Keratinocyte (primary cell): ENCODE data around the gene TRPC4AP. TPM values are rescaled to one million over a fixed set of nuclear protein-coding genes. Genes with fewer than 3 reads are reported as not detected.

Experiments used
- DNase-seq: peaks from one replicate; pipeline ENCODE4 v3.0.0-alpha.2; 2011; ENCODE audit warnings: low read depth, missing footprints, low spot score
- FAIRE-seq: peaks from 2 replicates; lab custom pipeline; 2011; peaks lifted over from hg19 to GRCh38; lab: Jason Lieb, UNC
- H2AFZ ChIP-seq: 2 replicates; pipeline ENCODE4 v1.6.0; 2012; ENCODE audit warnings: low read length, control low read depth, inconsistent platforms; ENCODE audit not compliant: control insufficient read depth
- H3K27ac ChIP-seq: 2 replicates; pipeline ENCODE4 v1.5.1; 2011; ENCODE audit warnings: low read length; ENCODE audit not compliant: control insufficient read depth, insufficient read depth
- H3K27me3 ChIP-seq: 3 replicates; pipeline ENCODE4 v1.6.0; 2011; ENCODE audit warnings: low read length; ENCODE audit not compliant: control insufficient read depth, insufficient read depth; ENCODE audit errors: extremely low read depth
- H3K36me3 ChIP-seq, 2 experiments: 2 replicates in 1 of 2; 3 replicates in 1 of 2; pipeline ENCODE4 v1.5.1; 2011; ENCODE audit warnings: low read length in 2 of 2, mild to moderate bottlenecking in 1 of 2; ENCODE audit not compliant: control insufficient read depth in 2 of 2, insufficient read depth in 2 of 2; ENCODE audit errors: extremely low read depth in 1 of 2
- H3K4me1 ChIP-seq: 3 replicates; pipeline ENCODE4 v1.5.1; 2011; ENCODE audit warnings: low read length; ENCODE audit not compliant: control insufficient read depth, insufficient read depth; ENCODE audit errors: extremely low read depth
- H3K4me2 ChIP-seq: 3 replicates; pipeline ENCODE4 v1.6.0; 2011; ENCODE audit warnings: low read depth, low read length; ENCODE audit not compliant: control insufficient read depth, insufficient read depth; ENCODE audit errors: extremely low read depth
- H3K4me3 ChIP-seq, 3 experiments: fragments of 200-600 bp in 1 of 3; sonication (generic) in 1 of 3; 2 replicates in 2 of 3; 3 replicates in 1 of 3; pipeline ENCODE4 v1.5.1; 2011 to 2016; ENCODE audit warnings: low read length in 3 of 3, mild to moderate bottlenecking in 3 of 3, control low read depth in 2 of 3, inconsistent platforms in 1 of 3, low read depth in 1 of 3, mixed read lengths in 1 of 3, mixed run types in 1 of 3, moderate library complexity in 1 of 3; ENCODE audit not compliant: control insufficient read depth in 2 of 3, insufficient read depth in 2 of 3; ENCODE audit errors: extremely low read depth in 1 of 3
- H3K79me2 ChIP-seq: 2 replicates; pipeline ENCODE4 v1.6.0; 2012; ENCODE audit warnings: low read length; ENCODE audit not compliant: control insufficient read depth, insufficient read depth
- H3K9ac ChIP-seq: 3 replicates; pipeline ENCODE4 v1.6.0; 2011; ENCODE audit warnings: low read length; ENCODE audit not compliant: control insufficient read depth, insufficient read depth; ENCODE audit errors: extremely low read depth
- H3K9me1 ChIP-seq: 3 replicates; pipeline ENCODE4 v1.6.0; 2011; ENCODE audit warnings: low read length; ENCODE audit not compliant: control insufficient read depth, insufficient read depth; ENCODE audit errors: extremely low read depth
- H3K9me3 ChIP-seq: 2 replicates; pipeline ENCODE4 v1.5.1; 2012; ENCODE audit warnings: low read depth, low read length; ENCODE audit not compliant: control insufficient read depth
- H4K20me1 ChIP-seq: 3 replicates; pipeline ENCODE4 v1.6.0; 2011; ENCODE audit warnings: low read length; ENCODE audit not compliant: control insufficient read depth, insufficient read depth; ENCODE audit errors: extremely low read depth
- EZH2 ChIP-seq: IDR thresholded peaks from one replicate; pipeline ENCODE4 v1.6.1; 2012; ENCODE audit warnings: inconsistent platforms, mild to moderate bottlenecking, low read length, moderate library complexity
- dilution Hi-C: fragments of 300-500 bp; cut with MboI; formaldehyde crosslinking; loops from one replicate; pipeline ENCODE4 v1.7.0; 2020; ENCODE audit warnings: low sequenced_read_pairs; ENCODE audit not compliant: extremely low pct_ligation_motif_present
- polyA plus RNA-seq, 5 experiments: library from polyadenylated mRNA; depleted of rRNA in 3 of 5; stranded (reverse) in 3 of 5; stranded (forward) in 1 of 5; unstranded in 1 of 5; fragments of >200 nt; gene quantifications; 1 replicate in 1 of 5; 2 replicates in 3 of 5; 3 replicates in 1 of 5; pipeline versions ENCODE4 v1.2.1 to v1.2.3, GENCODE V29; 2011 to 2012; ENCODE audit warnings: missing spikeins in 2 of 5, low read depth in 1 of 5, low replicate concordance in 1 of 5
- TF ChIP-seq, protein P1 (sequence below), 3 experiments: IDR thresholded peaks in 1 of 3; conservative IDR thresholded peaks in 1 of 3; optimal IDR thresholded peaks in 1 of 3; 2 replicates in 2 of 3; 3 replicates in 1 of 3; pipeline versions ENCODE3 to v1.5.1; 2011; ENCODE audit warnings: low read length in 3 of 3, mild to moderate bottlenecking in 3 of 3, moderate library complexity in 2 of 3, control low read depth in 1 of 3, inconsistent platforms in 1 of 3; ENCODE audit not compliant: insufficient read depth in 2 of 3; ENCODE audit errors: extremely low read depth in 1 of 3

TRPC4AP gene
- polyA plus RNA-seq, 1 donor (not counting 4 experiments of a cell fraction or from before 2014, with no cell fraction given): 53.9 TPM

DNA sequence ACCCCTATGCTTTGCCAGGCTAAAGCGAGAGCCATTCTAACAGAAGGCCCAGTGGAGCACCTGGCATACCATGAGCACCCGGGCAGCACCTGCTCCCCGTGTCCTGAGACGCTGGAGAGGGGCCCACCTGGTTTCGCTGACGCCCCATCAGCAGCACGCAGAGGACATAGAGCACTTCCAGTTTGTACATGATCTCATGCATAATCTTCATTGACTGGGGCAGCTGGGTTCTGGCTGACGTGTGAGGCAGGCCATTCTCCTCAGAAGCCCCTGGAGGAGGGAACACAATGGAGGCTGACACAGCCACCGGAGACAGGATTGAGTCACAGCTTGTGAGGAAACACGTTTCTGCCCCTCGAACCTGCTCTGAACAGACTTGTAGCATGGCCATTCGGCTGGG lies 71.5 kb downstream of the TRPC4AP start:
- TF ChIP-seq, protein P1, sequence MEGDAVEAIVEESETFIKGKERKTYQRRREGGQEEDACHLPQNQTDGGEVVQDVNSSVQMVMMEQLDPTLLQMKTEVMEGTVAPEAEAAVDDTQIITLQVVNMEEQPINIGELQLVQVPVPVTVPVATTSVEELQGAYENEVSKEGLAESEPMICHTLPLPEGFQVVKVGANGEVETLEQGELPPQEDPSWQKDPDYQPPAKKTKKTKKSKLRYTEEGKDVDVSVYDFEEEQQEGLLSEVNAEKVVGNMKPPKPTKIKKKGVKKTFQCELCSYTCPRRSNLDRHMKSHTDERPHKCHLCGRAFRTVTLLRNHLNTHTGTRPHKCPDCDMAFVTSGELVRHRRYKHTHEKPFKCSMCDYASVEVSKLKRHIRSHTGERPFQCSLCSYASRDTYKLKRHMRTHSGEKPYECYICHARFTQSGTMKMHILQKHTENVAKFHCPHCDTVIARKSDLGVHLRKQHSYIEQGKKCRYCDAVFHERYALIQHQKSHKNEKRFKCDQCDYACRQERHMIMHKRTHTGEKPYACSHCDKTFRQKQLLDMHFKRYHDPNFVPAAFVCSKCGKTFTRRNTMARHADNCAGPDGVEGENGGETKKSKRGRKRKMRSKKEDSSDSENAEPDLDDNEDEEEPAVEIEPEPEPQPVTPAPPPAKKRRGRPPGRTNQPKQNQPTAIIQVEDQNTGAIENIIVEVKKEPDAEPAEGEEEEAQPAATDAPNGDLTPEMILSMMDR (optimal IDR thresholded peaks at IDR 0.05 in 1 of 3, IDR thresholded peaks at IDR 0.05 in 1 of 3, conservative IDR thresholded peaks at IDR 0.05 in 1 of 3; ENCODE audit: extremely low read depth in 1 of 3, insufficient read depth in 2 of 3, low read length in 3 of 3): no peak
- TF ChIP-seq EZH2: no peak
- Histone ChIP-seq H2AFZ (no peak overlapping the region), H3K4me2 (no peak overlapping the region), H3K27me3 (no peaks in the 10 kb centered on the region), H3K79me2 (no peaks in the 10 kb centered on the region), H3K27ac (no peak overlapping the region), H3K4me3 (no peak overlapping the region), H3K36me3 (peaks cover 17 to 27% of the 10 kb centered on the region in 2 experiments), H3K9me3 (no peaks in the 10 kb centered on the region), H3K9ac (no peak overlapping the region), H4K20me1 (no peaks in the 10 kb centered on the region), H3K4me1 (no peaks in the 10 kb centered on the region), H3K9me1 (no peaks in the 10 kb centered on the region)
- dilution Hi-C loops: no loop called here
- FAIRE-seq (no peak), DNase-seq (no peak)

DNA sequence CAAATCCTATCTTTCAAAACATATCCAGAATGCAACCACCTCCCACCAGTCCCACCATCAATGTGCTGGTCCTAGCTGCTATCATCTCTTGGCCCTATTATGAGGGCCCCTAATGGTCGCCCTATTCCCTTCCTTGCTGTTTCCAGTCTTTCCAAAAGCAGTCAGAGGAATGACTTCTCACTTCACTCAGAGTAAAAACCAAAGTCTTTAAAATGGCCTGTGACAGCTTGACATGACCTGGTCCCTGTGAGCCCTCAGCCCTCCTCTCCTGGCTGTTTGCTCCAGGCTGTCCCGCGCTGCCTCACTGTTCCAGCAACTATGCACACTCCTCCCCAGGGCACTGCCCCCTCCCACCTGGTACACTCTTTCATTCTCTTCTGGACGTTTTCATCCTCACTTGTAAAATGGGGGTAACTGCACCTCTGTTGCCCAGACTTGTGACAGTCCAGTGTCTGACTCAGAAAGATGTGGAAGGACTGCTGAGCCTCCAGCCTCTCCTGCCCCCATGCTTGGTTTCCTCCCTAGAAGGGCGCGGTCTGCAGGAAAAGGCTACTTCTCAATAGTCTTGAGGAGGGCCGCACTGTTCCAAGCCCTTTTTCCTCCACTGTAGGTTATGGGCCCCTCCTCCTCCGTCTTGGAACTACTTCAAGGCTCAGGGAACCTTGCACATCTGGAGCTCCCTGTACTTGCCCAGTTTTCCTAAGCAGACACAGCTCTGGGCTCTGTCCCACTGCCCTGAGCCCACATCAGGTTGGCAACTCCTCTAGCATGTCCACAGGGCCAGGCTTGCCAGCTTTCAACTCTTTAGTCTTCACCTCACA lies 72.3 kb downstream of the TRPC4AP start:
- no peak overlapping the region for H3K9ac ChIP-seq
- no peaks in the 10 kb centered on the region for H3K9me3 ChIP-seq
- no peak for TF ChIP-seq EZH2
- TF ChIP-seq, protein P1 (optimal IDR thresholded peaks at IDR 0.05 in 1 of 3, IDR thresholded peaks at IDR 0.05 in 1 of 3, conservative IDR thresholded peaks at IDR 0.05 in 1 of 3; ENCODE audit: extremely low read depth in 1 of 3, insufficient read depth in 2 of 3, low read length in 3 of 3): no peak
- H4K20me1 ChIP-seq: no peaks in the 10 kb centered on the region
- H2AFZ ChIP-seq: no peak overlapping the region
- no peak overlapping the region for H3K4me2 ChIP-seq
- H3K27me3 ChIP-seq: no peaks in the 10 kb centered on the region
- dilution Hi-C loops: no loop called here
- H3K4me3 ChIP-seq: no peak overlapping the region
- FAIRE-seq: no peak
- no peak overlapping the region for H3K27ac ChIP-seq
- H3K36me3 ChIP-seq: peaks cover 20 to 32% of the 10 kb centered on the region in 2 experiments
- no peaks in the 10 kb centered on the region for H3K9me1 ChIP-seq
- DNase-seq: no peak
- no peaks in the 10 kb centered on the region for H3K4me1 ChIP-seq
- no peaks in the 10 kb centered on the region for H3K79me2 ChIP-seq
